GM18519 (cell line): ENCODE measurements around the gene GSTK1.

Experiments
- ATAC-seq: cut with Tn5 transposase; IDR thresholded peaks from one replicate; pipeline ENCODE4 v1.9.1; 2021; ENCODE audit warnings: mild to moderate bottlenecking, moderate library complexity; ENCODE audit not compliant: unreplicated experiment, low FRiP score

The GSTK1 gene

GRCh38 chr7:143290293-143290692 lies 27.1 kb downstream of the GSTK1 start:
- ATAC-seq = no peak

GRCh38 chr7:143292876-143293275 lies 29.6 kb downstream of the GSTK1 start:
- ATAC-seq = no peak

GRCh38 chr7:143295870-143296269 lies 32.6 kb downstream of the GSTK1 start:
- no peak for ATAC-seq

GRCh38 chr7:143296686-143297085 lies 33.4 kb downstream of the GSTK1 start:
- no peak for ATAC-seq

GRCh38 chr7:143299346-143299745 lies 36.1 kb downstream of the GSTK1 start:
- ATAC-seq = no peak

- ATAC-seq = peak; percentile 47
These were observed 36.6 kb downstream of the GSTK1 start for GRCh38 chr7:143299840-143300239.

GRCh38 chr7:143300959-143301935 lies 38.0 kb downstream of the GSTK1 start:
- ATAC-seq = no peak

GRCh38 chr7:143303733-143304132 lies 40.5 kb downstream of the GSTK1 start:
- no peak for ATAC-seq

GRCh38 chr7:143304938-143305337 lies 41.7 kb downstream of the GSTK1 start:
- no peak for ATAC-seq

GRCh38 chr7:143305423-143306070 lies 42.3 kb downstream of the GSTK1 start:
- ATAC-seq = no peak

GRCh38 chr7:143308632-143309031 lies 45.4 kb downstream of the GSTK1 start:
- no peak for ATAC-seq

- no peak for ATAC-seq
These were observed 50.9 kb downstream of the GSTK1 start for GRCh38 chr7:143314127-143314526.

- ATAC-seq = no peak
These were observed 52.5 kb downstream of the GSTK1 start, which contains the start of gene CLCN1 for GRCh38 chr7:143315776-143316175. Gene CLCN1 (plus strand): TSS chr7:143316111. CDS start chr7:143316213, 102 bp downstream.

GRCh38 chr7:143316492-143316891 lies 53.3 kb downstream of the GSTK1 start:
- no peak for ATAC-seq

- no peak for ATAC-seq
These were observed 55.4 kb downstream of the GSTK1 start for GRCh38 chr7:143318661-143319060.
